NK-92 treated with Interleukin-12 subunit alpha and Interleukin-12 subunit beta, amount 100 ng/mL, for 24 hours (cell line): ENCODE results near the gene MRPL51.
"Not testable (repeated sequence)": the region's sequence is repeated elsewhere in the genome, so short reads cannot be mapped to it uniquely, and the experiment has no call there.

Experiments used
- DNase-seq: peaks from one replicate; lab custom pipeline; 2025; lab: John Stamatoyannopoulos, UW

The MRPL51 gene

DNA sequence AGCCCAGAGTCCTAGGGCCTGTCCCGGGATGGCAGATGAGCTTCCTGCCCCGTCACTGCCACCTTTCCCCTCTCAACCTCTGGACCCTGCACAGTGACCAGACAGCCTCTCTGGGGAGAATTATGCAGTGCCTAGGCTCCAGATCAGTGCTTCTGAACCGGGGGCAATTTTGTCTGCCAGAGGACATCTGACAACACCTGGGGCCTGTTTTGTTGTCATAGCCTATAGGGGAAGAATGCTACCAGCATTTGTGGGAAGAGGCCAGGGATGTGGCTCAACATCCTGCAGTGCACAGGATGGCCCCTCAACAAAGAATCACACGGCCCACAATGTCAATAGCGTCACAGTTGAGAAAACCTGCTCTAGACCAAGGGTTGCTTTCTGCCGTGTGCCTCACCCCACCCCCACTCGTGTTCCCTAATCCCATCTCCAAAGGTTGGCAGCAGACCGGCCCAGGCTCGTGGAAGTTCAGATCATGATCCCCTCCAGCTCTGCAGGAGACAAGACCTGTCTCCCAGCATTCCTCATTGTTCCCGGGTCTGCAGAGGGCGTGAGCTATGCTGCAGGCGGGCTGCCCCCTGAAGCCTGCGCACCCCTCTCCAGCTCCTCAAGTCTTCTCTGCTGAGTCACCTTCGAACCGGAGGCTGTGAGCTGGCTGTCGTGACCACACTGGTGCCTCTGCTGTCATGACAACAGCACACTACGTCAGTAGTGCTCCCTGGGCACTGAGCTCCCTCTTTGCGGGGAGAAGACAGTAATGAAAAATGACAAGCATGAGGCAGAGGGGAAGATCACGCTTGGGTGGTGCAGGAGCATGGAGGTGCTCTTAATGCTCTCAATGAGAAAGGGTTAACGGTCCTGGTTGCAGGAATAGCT lies 39.2 kb upstream of the MRPL51 start:
- peak; percentile 68 for DNase-seq

DNA sequence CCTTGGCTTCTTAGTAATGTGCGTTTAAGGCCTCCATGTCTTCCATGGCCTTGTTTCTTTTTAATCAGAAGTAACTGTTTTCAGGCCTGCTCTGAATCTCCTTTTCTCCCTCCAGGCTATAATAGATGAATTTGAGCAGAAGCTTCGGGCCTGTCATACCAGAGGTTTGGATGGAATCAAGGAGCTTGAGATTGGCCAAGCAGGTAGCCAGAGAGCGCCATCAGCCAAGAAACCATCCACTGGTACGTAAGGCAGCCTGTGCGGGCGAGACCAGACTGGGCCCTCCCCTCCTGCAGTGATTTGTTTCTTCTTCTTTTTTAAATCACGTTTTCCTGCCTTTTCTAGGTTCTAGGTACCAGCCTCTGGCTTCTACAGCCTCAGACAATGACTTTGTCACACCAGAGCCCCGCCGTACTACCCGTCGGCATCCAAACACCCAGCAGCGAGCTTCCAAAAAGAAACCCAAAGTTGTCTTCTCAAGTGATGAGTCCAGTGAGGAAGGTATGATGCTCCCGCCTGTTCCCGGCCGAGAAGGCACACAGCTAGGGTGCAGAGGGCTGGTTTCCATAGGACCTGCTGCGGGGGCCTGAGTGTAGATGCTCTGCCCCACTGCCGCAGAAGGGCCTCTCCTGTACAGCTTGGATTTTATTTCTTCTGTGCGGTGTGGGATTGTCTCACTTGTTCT lies 37.7 kb upstream of the MRPL51 start:
- DNase-seq = no peak

DNA sequence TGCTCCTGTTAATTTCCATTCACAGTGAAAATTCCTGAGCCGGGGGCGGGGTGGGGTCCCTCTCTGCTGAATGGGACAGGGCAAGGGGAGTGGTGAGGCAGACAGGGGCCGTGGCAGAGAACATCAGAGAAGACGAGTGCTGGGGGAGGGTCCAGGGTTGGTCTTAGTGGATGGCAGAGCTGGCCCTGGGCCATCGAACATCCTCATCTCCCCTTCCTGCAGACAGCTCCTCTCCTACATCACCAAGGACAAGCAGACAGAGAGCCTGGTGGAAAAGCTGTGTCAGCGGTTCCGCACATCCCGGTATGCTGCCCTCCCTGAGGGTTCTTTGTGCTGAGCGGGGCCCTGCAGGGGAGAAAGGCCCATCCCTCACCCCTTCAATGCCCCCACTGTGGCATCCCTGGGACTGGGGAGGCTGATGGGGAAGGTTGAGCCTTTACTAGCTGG lies 36.3 kb upstream of the MRPL51 start:
- DNase-seq = no peak

DNA sequence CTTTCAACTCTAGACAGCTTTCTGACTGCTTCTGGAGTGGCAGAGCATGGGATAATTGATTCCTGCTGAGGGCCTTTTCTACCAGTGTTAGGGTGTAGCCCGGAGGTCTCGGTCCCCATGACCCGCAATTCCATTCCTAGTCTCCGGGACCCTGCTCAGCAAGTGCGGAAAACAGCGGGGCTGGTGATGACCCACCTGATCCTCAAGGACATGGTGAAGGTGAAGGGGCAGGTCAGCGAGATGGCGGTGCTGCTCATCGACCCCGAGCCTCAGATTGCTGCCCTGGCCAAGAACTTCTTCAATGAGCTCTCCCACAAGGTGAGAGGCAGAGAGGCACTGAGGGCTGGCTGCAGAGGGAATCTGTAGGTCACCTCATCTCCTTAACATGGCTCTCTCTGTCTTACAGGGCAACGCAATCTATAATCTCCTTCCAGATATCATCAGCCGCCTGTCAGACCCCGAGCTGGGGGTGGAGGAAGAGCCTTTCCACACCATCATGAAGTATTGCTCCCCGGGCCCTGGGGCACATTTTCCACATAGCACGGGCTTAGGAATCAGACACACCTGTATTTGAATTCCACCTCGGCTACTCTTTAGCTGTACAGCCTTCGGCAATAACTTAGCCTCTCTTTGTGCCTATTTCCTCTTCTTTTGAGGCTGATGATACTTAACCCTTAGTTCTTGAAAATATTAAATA lies 35.6 kb upstream of the MRPL51 start:
- DNase-seq = no peak

DNA sequence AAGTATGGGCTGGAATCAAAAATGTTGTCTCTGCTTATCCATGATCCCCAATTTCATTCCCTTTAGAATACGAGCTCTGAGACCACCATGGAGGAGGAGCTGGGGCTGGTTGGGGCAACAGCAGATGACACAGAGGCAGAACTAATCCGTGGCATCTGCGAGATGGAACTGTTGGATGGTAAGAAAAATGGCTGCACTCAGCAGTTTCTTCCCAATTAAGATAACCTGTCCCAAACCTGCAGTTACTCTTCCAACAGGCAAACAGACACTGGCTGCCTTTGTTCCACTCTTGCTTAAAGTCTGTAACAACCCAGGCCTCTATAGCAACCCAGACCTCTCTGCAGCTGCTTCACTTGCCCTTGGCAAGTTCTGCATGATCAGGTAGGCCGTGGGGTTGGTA lies 34.6 kb upstream of the MRPL51 start:
- DNase-seq = no peak

DNA sequence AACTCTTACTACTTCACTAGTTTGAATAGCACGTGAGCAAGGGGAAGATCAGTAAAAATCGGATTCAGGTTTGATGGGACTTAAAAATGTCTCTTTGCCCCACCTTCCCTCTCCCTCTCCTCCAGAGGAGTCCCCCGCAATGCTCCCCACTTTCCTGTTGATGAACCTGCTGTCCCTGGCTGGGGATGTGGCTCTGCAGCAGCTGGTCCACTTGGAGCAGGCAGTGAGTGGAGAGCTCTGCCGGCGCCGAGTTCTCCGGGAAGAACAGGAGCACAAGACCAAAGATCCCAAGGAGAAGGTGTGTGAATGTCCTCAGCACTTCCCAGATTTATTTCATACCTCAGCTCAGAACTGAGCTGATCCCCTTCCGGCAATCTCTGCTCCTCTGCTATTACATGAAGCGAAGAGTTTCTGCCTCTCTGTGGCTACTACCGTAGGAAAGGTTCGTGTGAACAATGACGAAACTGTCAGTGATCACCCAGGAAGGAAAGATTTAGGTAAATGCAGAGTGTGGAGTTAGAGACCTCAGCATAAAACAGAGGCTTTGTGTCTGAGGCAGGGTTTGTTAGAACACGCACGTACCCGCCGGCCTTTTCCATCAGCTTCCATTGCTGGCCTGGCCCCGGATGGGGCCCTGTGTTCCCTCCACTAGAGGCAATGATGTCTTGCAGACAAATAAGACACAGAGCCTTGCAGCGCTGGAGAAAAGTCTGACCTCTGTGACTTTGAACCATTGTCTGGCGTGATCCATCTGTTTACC lies 33.9 kb upstream of the MRPL51 start:
- no peak for DNase-seq

DNA sequence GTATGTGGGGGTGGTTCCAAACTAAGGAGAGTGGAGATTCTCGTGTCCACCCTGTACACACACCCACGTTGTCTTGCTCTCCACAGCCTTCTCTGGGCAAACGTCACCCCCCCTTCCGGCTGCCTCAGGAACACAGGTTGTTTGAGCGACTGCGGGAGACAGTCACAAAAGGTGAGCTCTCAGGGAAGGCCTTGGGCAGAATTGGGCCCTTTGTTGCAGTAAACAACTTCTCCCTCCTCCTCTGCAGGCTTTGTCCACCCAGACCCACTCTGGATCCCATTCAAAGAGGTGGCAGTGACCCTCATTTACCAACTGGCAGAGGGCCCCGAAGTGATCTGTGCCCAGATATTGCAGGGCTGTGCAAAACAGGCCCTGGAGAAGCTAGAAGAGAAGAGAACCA lies 33.1 kb upstream of the MRPL51 start:
- DNase-seq = no peak

DNA sequence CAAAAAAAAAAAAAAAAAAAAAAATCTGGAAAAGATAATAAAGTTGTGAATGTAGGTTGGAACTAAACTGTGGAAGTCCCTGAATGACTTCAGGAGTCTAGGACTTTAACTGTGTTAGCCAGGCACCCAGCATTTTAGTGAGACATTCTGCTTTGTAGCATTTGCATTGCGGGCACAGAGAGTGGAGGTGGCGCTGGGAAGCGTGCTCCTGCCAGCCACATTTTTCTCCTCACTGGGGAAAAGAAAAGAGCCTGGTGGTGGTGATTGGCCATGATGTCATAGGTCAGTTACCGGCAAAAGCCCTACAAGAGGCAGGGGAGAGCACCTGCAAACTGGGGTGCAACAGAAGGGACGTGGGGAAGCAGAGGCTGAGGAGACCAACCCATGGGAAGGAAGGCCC lies 31.6 kb upstream of the MRPL51 start:
- no peak for DNase-seq

DNA sequence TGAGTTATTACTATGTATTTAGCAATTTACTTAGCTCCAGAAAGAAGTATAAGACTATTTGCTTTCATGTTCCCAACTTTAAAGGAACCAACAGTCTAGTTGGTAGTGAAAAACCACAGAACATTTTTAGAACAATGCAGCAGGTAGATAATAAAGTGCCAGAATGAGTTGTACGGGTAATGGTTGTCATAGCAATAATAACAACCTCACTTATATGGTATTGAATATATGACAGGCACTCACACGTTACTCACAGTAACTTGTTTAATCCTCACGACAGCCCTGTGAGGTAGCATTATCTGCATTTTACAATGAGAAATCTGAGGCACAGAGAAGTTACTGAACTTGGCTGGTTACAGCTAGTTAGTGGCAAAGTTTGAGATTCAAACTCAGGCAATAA lies 30.6 kb upstream of the MRPL51 start:
- DNase-seq = no peak

DNA sequence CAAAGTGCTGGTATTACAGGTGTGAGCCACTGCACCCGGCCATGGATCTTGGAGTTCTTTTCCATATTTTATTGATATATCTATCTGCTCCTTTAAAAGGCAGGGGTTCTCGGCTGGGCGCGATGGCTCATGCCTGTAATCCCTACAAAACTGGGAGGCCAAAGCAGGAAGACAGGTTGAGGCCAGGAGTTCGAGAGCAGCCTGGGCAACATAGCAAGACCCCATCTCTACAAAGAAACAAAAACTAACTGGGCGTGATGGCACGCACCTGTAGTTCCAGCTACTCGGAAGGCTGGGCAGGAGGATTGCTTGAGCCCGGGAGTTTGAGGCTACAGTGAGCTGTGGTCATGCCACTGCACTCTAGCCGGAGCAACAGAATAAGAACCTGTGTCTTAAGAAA lies 29.1 kb upstream of the MRPL51 start:
- DNase-seq = no peak

DNA sequence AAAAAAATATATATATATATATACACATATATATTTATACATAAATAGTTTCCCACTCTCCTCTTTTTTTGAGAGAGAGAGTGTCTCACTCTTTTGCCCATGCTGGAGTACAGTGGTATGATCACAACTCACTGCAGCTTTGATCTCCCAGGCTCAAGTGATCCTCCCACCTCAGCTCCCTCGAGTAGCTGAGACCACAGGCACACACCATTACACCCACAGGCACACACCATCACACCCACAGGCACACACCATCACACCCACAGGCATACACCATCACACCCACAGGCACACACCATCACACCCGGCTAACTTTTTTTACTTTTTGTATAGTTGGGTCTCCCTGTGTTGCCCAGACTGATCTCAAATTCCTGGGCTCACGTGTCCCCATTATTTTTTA lies 27.1 kb upstream of the MRPL51 start:
- no peak for DNase-seq

DNA sequence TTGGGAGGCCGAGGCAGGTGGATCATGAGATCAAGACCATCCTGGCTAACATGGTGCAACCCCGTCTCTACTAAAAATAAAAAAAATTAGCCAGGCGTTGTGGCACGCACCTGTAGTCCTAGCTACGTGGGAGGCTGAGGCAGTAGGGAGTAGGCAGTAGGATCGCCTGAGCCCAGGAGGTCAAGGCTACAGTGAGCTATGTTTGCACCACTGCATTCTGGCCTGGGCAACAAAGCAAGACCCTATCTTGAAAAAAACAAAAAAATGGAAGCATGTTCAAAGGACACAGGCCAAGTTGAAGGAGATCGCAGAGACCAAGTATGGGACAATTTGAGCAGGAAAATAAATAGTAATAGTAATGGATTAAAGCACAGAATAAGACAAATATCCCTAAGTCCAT lies 15.0 kb upstream of the MRPL51 start:
- DNase-seq = no peak

DNA sequence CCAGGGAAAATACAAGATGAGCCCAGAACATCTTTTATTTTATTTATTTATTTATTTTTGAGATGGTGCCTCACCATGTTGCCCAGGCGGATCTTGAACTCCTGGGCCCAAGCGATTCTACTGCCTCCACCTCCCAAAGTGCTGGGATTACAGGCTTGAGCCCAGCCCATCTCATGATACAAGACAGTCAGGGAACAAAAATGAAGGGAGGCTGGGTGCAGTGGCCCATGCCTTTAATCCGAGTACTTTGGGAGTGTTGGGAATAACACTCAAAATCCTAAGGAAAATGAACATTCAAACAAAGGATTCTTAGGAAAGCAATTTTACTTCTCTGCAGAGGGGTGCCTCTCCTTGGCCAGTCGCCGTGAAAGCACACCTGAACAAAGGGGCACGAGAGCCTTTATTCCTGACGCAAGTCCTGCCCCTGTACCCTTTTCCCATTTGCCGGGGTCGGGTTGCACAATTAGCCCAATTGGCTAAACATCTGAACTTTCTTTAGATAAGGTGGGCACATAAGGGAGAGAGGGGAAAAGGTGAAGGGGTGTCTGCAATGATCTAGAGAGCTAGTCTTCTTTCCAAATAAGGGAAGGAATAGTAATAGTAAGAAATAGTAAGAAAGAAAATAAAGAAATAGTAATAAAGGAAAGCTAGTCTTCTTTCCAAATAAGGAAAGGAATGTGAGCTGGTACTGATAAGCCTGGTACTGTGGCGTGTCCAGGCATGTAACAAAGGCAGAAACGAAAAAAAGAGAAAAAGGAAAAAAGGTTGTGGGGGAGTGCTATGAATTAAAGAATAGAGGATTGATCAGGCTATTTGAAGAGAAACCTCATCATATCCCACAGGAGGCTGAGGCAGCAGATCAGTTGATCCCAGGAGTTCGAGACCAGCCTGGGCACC lies 14.3 kb upstream of the MRPL51 start:
- DNase-seq = no peak

DNA sequence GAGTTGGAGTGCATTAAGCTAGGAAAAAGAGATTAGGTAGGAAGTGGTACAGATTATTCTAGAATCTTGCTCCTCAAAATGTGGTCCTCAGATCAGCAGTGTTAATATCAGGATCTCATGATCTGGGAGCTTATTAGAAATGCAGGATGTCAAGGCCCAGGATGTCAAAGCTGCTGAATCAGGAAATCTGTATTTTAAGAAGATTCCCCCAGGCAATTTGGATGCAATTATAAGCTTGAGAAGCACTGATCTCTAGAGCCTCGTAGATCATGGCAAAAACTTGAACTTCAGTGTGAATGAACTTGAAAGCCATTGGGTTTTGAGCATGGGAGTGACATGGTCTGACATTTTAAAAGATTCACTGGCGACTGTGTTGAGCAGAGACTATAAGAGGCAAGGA lies 7.4 kb upstream of the MRPL51 start:
- DNase-seq = no peak

DNA sequence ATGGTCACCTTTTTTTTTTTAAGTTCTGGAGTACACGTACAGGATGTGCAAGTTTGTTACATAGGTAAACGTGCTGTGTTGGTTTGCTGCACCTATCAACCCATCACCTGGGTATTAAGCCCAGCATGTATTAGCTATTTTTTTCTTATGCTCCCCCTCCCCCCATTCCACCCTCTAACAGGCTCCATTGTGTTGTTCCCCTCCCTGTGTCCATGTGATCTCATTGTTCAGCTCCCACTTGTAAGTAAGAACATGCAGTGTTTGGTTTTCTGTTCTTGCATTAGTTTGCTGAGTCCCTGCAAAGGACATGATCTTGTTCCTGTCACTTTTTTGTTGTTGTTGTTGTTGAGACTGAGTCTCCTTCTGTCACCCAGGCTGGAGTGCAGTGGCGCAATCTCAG lies 4.2 kb upstream of the MRPL51 start:
- not testable (repeated sequence) for DNase-seq

DNA sequence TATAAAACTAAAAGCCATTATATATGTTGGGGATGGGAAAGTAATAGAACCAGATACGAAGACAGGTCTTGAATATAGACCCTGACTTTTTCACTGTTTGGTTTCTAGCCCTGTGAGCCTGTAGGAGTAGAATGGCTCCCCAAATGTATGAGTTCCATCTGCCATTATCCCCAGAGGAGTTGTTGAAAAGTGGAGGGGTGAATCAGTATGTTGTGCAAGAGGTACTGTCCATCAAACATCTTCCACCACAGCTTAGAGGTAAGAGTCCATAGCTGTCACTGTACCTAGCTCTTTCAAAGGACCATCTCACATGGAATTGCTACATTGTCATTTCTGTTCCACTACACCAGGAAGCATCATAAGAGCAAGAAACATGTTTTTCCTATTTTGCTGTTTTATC lies 1.9 kb upstream of the MRPL51 start:
- DNase-seq = no peak

DNA sequence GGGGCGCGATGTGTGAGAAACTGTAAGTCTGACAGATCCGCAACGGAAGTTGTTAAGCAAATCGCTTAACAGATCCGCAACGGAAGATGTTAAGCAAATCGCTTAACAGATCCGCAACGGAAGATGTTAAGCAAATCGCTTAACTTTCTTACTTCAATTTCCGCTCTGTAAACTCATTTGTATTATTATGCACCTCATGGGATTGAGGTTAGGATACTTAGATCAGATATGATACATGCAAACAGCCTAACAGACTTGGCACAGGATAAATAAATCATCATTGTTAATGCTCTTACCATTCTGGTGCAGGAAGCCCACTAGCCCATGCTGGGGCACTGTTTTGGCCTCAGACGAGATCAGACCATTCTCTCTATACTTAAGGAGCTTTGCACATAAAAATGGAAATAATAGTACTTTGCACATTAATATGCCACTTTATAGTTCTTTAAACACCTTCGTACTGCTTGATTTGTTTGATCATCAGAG lies 1.2 kb upstream of the MRPL51 start:
- no peak for DNase-seq

DNA sequence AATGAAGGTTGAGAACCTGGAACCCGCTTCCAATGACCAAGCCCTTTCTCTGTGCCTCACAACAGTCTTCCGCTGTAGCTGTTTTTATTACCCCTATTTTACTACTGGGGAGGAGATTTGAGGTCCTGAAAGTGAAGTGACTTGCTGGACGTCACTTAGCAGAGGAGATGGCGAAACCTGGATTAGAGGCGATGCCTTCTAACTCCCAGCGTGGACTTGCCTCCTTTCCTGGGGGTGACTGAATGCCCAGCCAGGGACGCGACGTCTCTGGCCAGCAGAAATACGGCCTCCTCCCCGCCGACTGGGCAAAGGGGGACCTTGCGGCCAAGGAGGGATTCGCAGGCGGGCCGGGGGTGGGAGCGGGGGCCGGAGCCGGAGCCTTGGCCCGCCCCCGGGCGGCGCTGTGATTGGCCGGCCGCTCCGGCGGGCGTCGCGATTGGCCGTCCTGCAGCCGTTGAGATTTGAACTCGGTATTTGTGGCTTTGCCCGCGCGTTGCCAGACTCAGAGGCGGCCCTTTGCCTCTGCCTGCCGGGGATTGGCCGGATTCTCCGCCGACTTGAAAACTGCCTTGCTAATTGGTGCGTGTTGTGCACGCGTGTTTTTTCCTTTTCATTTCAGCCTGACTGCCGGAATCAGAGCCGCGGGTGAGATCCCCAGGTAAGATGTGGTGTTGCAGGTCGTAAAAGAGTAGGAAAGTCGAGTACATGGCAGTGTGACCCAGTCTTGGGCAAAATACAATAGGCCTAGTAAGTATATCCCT lies 615 bp upstream of the MRPL51 start, which contains the start of gene NCAPD2:
TSS of gene NCAPD2 (plus strand) at position 606 of the 761 bp plus-strand sequence. CDS start 997 bp downstream, outside the sequence.
- peak; percentile 81 for DNase-seq

DNA sequence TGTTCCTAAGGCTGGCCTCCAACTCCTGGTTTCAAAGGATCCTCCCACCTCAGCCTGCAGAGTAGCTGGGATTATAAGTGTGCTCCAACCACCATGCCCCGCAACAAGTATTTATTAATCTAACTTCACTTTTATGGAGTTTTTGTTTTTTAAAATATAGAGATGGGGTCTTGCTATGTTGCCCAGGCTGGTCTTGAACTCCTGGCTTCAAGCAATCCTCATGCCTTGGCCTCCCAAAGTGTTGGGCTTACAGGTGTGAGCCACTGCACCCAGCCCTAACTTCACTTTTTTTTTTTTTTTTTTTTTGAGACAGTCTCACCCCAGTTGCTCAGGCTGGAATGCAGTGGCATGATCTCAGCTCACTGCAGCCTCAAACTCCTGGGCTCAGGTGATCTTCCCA lies 2.4 kb downstream of the MRPL51 start:
- DNase-seq = not testable (repeated sequence)

DNA sequence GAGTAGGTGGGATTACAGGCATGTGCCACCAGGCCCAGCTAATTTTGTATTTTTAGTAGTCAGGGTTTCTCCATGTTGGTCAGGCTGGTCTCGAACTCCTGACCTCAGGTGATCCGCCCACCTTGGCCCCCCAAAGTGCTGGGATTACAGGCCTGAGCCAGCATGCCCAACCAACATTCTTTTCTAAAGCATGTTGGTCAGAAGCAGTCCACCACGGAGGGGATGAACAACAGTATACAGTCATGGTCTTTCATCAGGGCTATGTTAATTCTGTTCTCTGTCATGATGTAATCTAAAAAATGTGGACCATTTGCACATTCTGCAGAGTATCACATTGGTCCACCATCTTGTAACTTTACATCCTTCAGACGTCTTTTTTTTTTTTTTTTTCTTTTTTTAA lies 3.6 kb downstream of the MRPL51 start:
- no peak for DNase-seq
